Non-pigmented ciliary epithelial cell (primary cell): ENCODE results near the gene RGS2.

Experiments
- DNase-seq: peaks from one replicate; pipeline ENCODE4 v3.0.0-alpha.2; 2010; ENCODE audit warnings: low read depth

Gene RGS2

GRCh38 chr1:192830595-192831246, 21.9 kb downstream of the RGS2 start:
- DNase-seq: no peak

DNA sequence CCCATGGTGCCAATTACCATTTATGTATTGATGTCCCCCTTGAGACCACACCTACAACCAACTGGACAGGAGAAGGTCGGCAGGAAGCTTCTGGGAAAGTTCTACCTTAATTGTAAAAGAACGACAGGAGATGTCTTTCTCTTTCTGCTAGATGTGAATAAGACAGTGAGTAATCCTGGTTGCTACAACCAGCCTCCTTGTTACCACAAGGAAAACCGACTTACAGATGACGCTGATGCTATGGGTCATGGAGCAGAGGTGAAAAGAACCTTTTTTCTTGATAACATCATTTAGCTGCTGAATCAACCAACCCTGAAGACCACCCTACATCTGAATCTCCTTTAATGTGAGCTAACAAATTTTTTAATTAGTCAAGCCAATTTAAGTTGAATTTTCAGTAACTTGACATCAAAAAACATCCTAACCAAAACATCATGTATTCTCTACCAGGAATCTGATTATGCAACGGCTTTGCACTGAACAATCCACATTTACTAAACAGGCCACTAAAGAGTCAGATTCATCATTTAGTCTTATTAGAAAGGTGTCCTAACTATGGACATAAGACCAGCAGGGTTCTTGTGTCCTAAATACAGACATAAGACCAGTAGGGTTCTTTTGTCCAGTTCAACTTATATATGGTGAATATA, 23.0 kb downstream of the RGS2 start:
- no peak for DNase-seq

DNA sequence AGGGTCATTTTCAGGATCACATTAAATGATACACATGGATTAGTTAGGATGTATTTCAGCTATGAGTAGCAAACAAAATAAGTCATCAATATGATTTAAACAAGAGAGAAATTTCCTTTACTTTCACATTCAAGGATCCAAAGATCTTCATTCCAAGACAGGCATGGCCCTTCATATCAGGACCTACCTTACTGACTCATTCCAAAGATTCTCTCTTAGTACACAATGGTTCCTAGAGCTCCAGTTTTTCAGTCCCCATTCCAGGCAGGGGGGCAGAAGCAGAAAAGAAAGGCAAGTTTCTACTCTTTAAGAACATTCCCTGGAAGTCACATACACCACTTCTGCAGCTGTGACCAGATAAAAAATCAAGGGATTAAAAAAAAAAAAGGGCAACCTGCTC, 23.7 kb downstream of the RGS2 start:
- DNase-seq: no peak

DNA sequence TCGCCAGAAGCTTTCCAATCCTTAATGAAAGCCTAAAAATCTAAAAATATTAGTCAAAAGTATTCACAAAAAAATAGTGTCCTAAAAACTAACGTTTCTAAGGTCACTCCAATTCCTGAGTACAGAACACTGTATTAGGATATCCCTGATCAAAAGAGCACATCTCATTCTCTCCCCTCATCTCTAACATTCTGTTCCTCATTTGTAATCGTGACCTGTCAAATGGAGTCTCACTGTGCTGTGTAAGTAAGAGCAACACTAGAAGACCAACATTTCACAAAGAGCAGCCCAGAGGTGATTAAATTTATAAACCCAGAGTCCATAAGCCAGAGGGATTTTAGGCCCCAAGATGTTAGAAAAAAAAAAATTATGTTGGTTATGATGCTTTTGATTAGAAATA, 26.3 kb downstream of the RGS2 start:
- no peak for DNase-seq

- DNase-seq: no peak
Observed at GRCh38 chr1:192839162-192840066, 30.6 kb downstream of the RGS2 start.

DNA sequence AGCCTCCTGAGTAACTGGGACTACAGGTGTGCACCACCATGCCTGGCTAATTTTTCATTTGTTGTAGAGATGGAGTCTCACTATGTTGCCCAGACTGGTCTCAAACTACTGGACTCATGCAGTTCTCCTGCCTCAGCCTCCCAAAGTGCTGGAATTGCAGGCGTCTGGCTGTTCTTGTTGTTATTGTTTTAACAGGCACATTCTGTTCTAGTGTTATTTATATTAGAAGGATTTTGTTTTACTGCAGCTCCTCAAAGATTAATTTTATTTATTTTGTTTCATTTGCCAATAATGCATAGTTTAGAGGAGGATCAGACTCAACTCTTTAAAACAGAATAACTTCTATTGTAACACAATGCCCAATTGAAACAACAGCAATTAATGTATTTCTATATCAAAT, 35.5 kb downstream of the RGS2 start:
- DNase-seq: no peak

DNA sequence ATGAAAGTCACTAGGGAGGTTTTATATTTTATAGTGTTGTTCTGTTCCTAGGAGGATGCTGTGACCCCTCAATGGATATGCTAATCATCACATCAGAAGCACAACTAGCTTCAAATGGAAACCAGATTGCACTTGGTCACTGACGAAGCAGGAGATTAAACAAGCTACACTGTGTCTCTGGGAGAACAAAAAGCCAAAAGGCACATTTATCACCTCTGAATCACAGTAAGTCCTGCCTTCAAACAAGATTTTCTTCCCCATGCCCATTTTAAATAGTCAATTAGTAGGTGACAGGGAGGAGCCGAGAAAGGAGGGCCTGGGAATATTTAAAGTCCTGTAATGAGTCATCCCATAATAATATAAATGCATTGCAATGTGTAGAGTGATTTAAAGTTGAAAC, 38.1 kb downstream of the RGS2 start:
- DNase-seq: no peak

- no peak for DNase-seq
Observed at GRCh38 chr1:192849011-192849410, 40.2 kb downstream of the RGS2 start.

- DNase-seq: no peak
Observed at GRCh38 chr1:192849442-192849841, 40.6 kb downstream of the RGS2 start.

DNA sequence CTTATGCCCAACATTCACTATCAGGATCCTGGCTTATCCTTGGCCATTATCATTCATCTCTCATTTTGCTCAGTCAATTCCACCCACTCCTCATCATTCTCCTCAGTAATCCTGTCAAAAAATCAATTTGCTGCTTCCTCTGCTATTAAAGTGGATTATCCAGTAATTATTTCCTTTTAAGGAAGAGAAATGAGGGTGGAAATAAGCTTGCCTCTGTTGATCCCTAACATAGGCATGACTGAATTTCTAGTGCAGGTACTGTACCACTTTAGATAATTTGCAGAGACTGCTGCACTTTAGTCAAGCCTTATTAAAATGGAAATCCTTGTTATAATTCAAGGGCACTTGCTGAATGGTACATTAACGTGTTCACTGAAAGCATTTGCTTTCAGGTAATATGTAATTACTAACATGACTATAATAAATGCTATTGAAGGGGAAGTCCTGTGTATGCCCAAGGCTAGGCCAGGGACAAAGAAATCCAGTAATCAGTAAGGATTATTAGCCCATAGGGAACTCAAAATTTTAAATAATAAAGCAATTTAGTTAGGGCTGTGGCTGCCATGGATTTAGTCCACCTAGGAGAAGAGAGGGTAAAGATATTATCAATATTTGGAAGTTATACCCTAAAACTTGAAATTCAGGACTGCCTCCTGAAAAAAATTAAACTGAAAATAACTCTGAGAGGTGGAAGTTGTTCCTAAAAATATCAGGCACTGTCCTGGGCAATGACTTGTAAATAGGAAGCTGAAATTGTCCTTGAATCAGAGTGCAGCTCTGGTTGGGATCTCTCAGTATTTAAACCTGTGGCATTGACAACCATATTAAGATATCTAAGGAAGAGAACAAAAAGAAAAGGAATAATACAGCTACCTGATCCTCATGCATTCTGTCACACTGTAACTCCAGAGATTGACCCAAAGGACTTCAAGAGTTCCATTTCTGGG, 43.4 kb downstream of the RGS2 start:
- DNase-seq: no peak

DNA sequence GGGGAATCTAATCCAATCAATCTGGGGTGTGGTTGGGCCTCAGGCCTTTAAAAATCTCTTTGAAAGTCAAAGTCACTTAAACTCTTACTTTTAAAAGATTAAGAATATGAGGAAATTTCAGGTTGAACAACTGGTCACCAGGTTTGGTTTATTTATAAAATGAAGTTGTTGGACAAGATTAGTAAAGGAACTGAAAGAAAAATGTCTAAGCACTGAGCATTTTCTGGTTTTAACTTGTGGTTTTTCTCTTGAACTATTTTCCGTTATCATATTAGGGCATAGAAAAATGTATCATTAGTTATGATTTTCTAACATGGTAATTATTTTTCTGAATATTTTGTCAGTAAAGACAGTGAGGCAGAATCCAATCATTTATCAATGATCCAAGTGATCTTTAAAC, 49.6 kb downstream of the RGS2 start:
- DNase-seq: no peak

DNA sequence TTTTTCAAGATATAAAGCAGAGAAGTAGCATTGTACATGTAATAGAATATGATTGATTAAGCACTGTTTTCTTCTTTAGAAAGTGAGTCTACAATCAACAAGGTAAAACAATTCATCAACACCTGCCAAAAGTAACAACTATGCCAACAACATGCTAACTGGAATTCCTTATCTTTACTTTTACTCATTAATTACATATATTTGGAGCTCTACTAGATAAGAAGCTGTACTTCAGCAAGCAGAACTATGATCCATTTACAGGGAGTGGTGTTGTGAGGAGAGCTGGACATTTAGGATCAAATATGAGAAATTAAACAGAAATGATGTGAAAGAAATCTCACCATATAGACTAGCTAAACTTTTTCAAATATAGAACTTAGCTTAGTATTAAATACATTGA, 51.0 kb downstream of the RGS2 start:
- DNase-seq: no peak

- no peak for DNase-seq
Observed at GRCh38 chr1:192860478-192861185, 51.8 kb downstream of the RGS2 start.

GRCh38 chr1:192861860-192862259, 53.0 kb downstream of the RGS2 start:
- DNase-seq: no peak
